Activated CD4-positive, alpha-beta T cell treated with anti-CD3 and anti-CD28 coated beads, Interleukin-2, amount 10 ng/mL, durations not matched to agents 24 days and 14 days (primary cell): Measurements from ENCODE around the gene EXO1. TPM values are rescaled to one million over a fixed set of nuclear protein-coding genes. Genes with fewer than 3 reads are reported as not detected.
A peak's percentile ranks its signal among the peaks of the same experiment; 100 is the strongest.
"Not testable (repeated sequence)": the region's sequence is repeated elsewhere in the genome, so short reads cannot be mapped to it uniquely, and the experiment has no call there.

Experiments
- DNase-seq: peaks from one replicate; pipeline ENCODE4 v3.0.0; 2022
- H3K27ac Mint-ChIP-seq: one replicate; pipeline ENCODE4 v1.8.0; 2022; ENCODE audit warnings: mild to moderate bottlenecking, mixed read lengths
- H3K27me3 Mint-ChIP-seq: one replicate; pipeline ENCODE4 v1.8.0; 2022; ENCODE audit warnings: mixed read lengths
- H3K36me3 Mint-ChIP-seq: one replicate; pipeline ENCODE4 v1.8.0; 2022; ENCODE audit warnings: low read depth, mild to moderate bottlenecking, mixed read lengths
- H3K4me1 Mint-ChIP-seq: one replicate; pipeline ENCODE4 v1.8.0; 2021; ENCODE audit warnings: mixed read lengths
- H3K4me3 Mint-ChIP-seq: one replicate; pipeline ENCODE4 v1.8.0; 2022; ENCODE audit warnings: mild to moderate bottlenecking, moderate library complexity, mixed read lengths
- H3K9me3 Mint-ChIP-seq: one replicate; pipeline ENCODE4 v1.8.0; 2021; ENCODE audit warnings: mixed read lengths
- intact Hi-C: fragments of 100-400 bp; cut with micrococcal nuclease; formaldehyde crosslinking; loops from one replicate; pipeline ENCODE4 v1.15.1; 2023
- total RNA-seq: library from RNA; stranded (reverse); gene quantifications from 2 replicates; pipeline ENCODE4 v1.2.3, GENCODE V29; 2022

The EXO1 gene
- total RNA-seq = 60.9 and 63.5 TPM in 2 replicates

- intact Hi-C loops = loop anchor here (1.0 kb wide), 5 partner anchors 150 to 329 kb away; partner anchors contain the start of genes CHML, FH and OPN3
- Mint-ChIP-seq H3K36me3 (peaks cover 24% of the 10 kb centered on the region), H3K4me1 (peaks cover 28% of the 10 kb centered on the region), H3K27ac (peak within 1 kb of the TSS; percentile 99), H3K4me3 (peak within 1 kb of the TSS; percentile 94), H3K9me3 (no peaks in the 10 kb centered on the region), H3K27me3 (peaks cover 1% of the 10 kb centered on the region)
- DNase-seq = peak; percentile 97
These were observed at the start of gene EXO1 for GRCh38 chr1:241847796-241848685. Gene EXO1 (plus strand): TSS chr1:241848204. CDS start chr1:241850426, 2,222 bp downstream.

- H3K4me1 Mint-ChIP-seq = no peaks in the 10 kb centered on the region
- no peaks in the 10 kb centered on the region for H3K36me3 Mint-ChIP-seq
- H3K27ac Mint-ChIP-seq = no peak overlapping the region
- H3K9me3 Mint-ChIP-seq = no peaks in the 10 kb centered on the region
- H3K4me3 Mint-ChIP-seq = no peak overlapping the region
- peaks cover 5% of the 10 kb centered on the region for H3K27me3 Mint-ChIP-seq
- intact Hi-C loops = no loop called here
- DNase-seq = no peak
These were observed 48.6 kb upstream of the EXO1 start for GRCh38 chr1:241799416-241799815.

- H3K36me3 Mint-ChIP-seq = no peaks in the 10 kb centered on the region
- DNase-seq = no peak
- no peak overlapping the region for H3K4me3 Mint-ChIP-seq
- H3K4me1 Mint-ChIP-seq = no peaks in the 10 kb centered on the region
- peaks cover 5% of the 10 kb centered on the region for H3K27me3 Mint-ChIP-seq
- H3K9me3 Mint-ChIP-seq = no peaks in the 10 kb centered on the region
- intact Hi-C loops = no loop called here
- H3K27ac Mint-ChIP-seq = no peak overlapping the region
These were observed 47.4 kb upstream of the EXO1 start for GRCh38 chr1:241800640-241801039.

- Mint-ChIP-seq H3K4me3 (no peak overlapping the region), H3K27me3 (peaks cover 5% of the 10 kb centered on the region), H3K4me1 (no peaks in the 10 kb centered on the region)
These were observed 45.1 kb upstream of the EXO1 start for GRCh38 chr1:241802863-241803262.

GRCh38 chr1:241804706-241805105 lies 43.3 kb upstream of the EXO1 start:
- H3K27me3 Mint-ChIP-seq, H3K4me1 Mint-ChIP-seq, H3K36me3 Mint-ChIP-seq, H3K9me3 Mint-ChIP-seq, H3K4me3 Mint-ChIP-seq, H3K27ac Mint-ChIP-seq, intact Hi-C loops: not testable (repeated sequence)
- peak; percentile 21 for DNase-seq

More at GRCh38 chr1:241802863-241803262, 45.1 kb upstream of the EXO1 start:
- Mint-ChIP-seq H3K36me3 (no peaks in the 10 kb centered on the region), H3K27ac (no peak overlapping the region), H3K9me3 (no peaks in the 10 kb centered on the region)
- intact Hi-C loops = no loop called here
- DNase-seq = no peak

GRCh38 chr1:241808265-241808664 lies 39.7 kb upstream of the EXO1 start:
- intact Hi-C loops = no loop called here
- no peak for DNase-seq
- Mint-ChIP-seq H3K9me3 (no peaks in the 10 kb centered on the region), H3K27me3 (peaks cover 1% of the 10 kb centered on the region), H3K36me3 (no peaks in the 10 kb centered on the region), H3K27ac (no peak overlapping the region), H3K4me3 (no peak overlapping the region), H3K4me1 (no peaks in the 10 kb centered on the region)

GRCh38 chr1:241810769-241811405 lies 37.1 kb upstream of the EXO1 start:
- Mint-ChIP-seq H3K4me3 (no peak overlapping the region), H3K4me1 (no peaks in the 10 kb centered on the region), H3K27me3 (peaks cover 7% of the 10 kb centered on the region), H3K27ac (no peak overlapping the region), H3K9me3 (no peaks in the 10 kb centered on the region), H3K36me3 (no peaks in the 10 kb centered on the region)
- intact Hi-C loops = no loop called here
- DNase-seq = no peak

- Mint-ChIP-seq H3K4me1 (no peaks in the 10 kb centered on the region), H3K9me3 (no peaks in the 10 kb centered on the region), H3K4me3 (no peak overlapping the region), H3K36me3 (no peaks in the 10 kb centered on the region), H3K27me3 (peaks cover 19% of the 10 kb centered on the region), H3K27ac (no peak overlapping the region)
- DNase-seq = peak; percentile 20
- intact Hi-C loops = no loop called here
These were observed 34.2 kb upstream of the EXO1 start for GRCh38 chr1:241813768-241814320.

GRCh38 chr1:241816008-241816407 lies 32.0 kb upstream of the EXO1 start:
- Mint-ChIP-seq H3K4me1 (no peaks in the 10 kb centered on the region), H3K27me3 (peaks cover 21% of the 10 kb centered on the region), H3K4me3 (no peak overlapping the region), H3K36me3 (no peaks in the 10 kb centered on the region), H3K27ac (no peak overlapping the region), H3K9me3 (no peaks in the 10 kb centered on the region)
- intact Hi-C loops = no loop called here
- no peak for DNase-seq

- Mint-ChIP-seq H3K36me3 (no peaks in the 10 kb centered on the region), H3K9me3 (no peaks in the 10 kb centered on the region), H3K27ac (no peak overlapping the region), H3K4me3 (no peak overlapping the region), H3K27me3 (peaks cover 21% of the 10 kb centered on the region), H3K4me1 (no peaks in the 10 kb centered on the region)
- intact Hi-C loops = no loop called here
- no peak for DNase-seq
These were observed 30.6 kb upstream of the EXO1 start for GRCh38 chr1:241817331-241817792.

GRCh38 chr1:241817956-241818612 lies 29.9 kb upstream of the EXO1 start:
- Mint-ChIP-seq H3K9me3 (no peaks in the 10 kb centered on the region), H3K4me3 (no peak overlapping the region), H3K27me3 (peaks cover 21% of the 10 kb centered on the region), H3K36me3 (no peaks in the 10 kb centered on the region), H3K27ac (no peak overlapping the region), H3K4me1 (no peaks in the 10 kb centered on the region)
- intact Hi-C loops = no loop called here
- DNase-seq = no peak

GRCh38 chr1:241819340-241819866 lies 28.6 kb upstream of the EXO1 start:
- no peak for DNase-seq
- Mint-ChIP-seq H3K36me3 (no peaks in the 10 kb centered on the region), H3K4me1 (no peaks in the 10 kb centered on the region), H3K27ac (no peak overlapping the region), H3K9me3 (no peaks in the 10 kb centered on the region), H3K27me3 (peaks cover 21% of the 10 kb centered on the region), H3K4me3 (no peak overlapping the region)
- intact Hi-C loops = no loop called here

- intact Hi-C loops = no loop called here
- peaks cover 16% of the 10 kb centered on the region for H3K27me3 Mint-ChIP-seq
- no peak overlapping the region for H3K27ac Mint-ChIP-seq
- no peaks in the 10 kb centered on the region for H3K9me3 Mint-ChIP-seq
- H3K36me3 Mint-ChIP-seq = no peaks in the 10 kb centered on the region
- no peaks in the 10 kb centered on the region for H3K4me1 Mint-ChIP-seq
- no peak overlapping the region for H3K4me3 Mint-ChIP-seq
- DNase-seq = no peak
These were observed 26.6 kb upstream of the EXO1 start for GRCh38 chr1:241821363-241821762.
